DND-41 (cell line): ENCODE measurements around the gene IL21R.

Experiments used
- EZH2 ChIP-seq: IDR thresholded peaks from 3 replicates; pipeline ENCODE4 v1.6.1; 2012; ENCODE audit warnings: borderline replicate concordance, low read depth, mild to moderate bottlenecking, moderate library complexity, low read length, inconsistent platforms; ENCODE audit not compliant: severe bottlenecking
- TF ChIP-seq, protein P1 (sequence below): IDR thresholded peaks from 2 replicates; pipeline ENCODE4 v1.5.1; 2012; ENCODE audit warnings: borderline replicate concordance, low read length, moderate library complexity, mild to moderate bottlenecking; ENCODE audit not compliant: poor library complexity, severe bottlenecking; ENCODE audit errors: extremely low read depth

DNA sequence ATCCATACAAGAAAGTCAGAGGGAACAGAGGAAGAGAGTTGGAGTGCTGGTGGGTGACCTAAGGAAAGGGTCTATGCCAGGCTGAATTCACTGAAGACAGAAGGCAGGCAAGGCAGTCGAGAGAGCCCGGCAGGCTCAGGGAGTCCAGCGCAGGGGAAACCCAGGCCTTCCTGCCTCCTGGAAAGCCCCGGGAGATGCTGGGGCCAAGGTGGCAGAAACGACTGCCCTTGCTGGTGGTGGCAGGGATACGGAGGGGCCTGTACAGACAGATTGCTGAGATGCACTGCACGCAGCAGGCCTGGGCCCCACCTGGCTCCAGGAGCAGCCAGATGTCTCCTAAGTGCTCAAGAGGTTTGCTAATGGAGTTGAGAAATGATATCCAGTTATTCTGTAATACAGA is 87.9 kb downstream of the IL21R start:
- TF ChIP-seq, protein P1, sequence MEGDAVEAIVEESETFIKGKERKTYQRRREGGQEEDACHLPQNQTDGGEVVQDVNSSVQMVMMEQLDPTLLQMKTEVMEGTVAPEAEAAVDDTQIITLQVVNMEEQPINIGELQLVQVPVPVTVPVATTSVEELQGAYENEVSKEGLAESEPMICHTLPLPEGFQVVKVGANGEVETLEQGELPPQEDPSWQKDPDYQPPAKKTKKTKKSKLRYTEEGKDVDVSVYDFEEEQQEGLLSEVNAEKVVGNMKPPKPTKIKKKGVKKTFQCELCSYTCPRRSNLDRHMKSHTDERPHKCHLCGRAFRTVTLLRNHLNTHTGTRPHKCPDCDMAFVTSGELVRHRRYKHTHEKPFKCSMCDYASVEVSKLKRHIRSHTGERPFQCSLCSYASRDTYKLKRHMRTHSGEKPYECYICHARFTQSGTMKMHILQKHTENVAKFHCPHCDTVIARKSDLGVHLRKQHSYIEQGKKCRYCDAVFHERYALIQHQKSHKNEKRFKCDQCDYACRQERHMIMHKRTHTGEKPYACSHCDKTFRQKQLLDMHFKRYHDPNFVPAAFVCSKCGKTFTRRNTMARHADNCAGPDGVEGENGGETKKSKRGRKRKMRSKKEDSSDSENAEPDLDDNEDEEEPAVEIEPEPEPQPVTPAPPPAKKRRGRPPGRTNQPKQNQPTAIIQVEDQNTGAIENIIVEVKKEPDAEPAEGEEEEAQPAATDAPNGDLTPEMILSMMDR = no peak
- no peak for TF ChIP-seq EZH2
